ENCODE measurements around the gene GNA14. TPM values are rescaled to one million over a fixed set of nuclear protein-coding genes. Genes with fewer than 3 reads are reported as not detected.
"Not testable (repeated sequence)": the region's sequence is repeated elsewhere in the genome, so short reads cannot be mapped to it uniquely, and the experiment has no call there.

Gene GNA14
- total RNA-seq, 1 donor from 2014 or later: not detected

DNA sequence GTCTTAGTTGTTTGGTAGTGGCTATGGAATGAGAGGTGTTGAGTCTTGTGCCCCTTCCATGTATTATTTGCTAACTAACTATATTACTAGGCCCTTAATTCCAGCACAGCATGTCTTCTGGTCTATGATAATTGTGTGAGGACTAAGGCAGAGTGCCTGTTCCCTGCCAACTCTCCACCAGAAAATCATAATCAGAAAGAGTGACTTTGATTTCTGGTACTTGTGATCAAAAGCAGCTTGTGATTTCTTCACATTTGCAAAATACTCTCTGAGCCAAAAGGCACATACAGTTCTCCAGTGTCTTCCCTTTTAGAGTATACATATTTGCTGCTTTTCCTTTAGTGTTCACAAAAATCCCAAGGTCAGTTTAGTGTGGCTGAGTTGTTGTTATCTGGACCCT is 229.9 kb downstream of the GNA14 start:
- H3K4me1 Mint-ChIP-seq: peaks cover 2% of the 10 kb centered on the region
- no peaks in the 10 kb centered on the region for H3K27me3 Mint-ChIP-seq
- no peak overlapping the region for H3K27ac Mint-ChIP-seq
- H3K36me3 Mint-ChIP-seq (ENCODE audit: low read depth): peaks cover 9% of the 10 kb centered on the region
- H3K4me3 Mint-ChIP-seq: no peak overlapping the region
- no peak for DNase-seq
- intact Hi-C loops (cut with micrococcal nuclease): no loop called here
- no peaks in the 10 kb centered on the region for H3K9me3 Mint-ChIP-seq

DNA sequence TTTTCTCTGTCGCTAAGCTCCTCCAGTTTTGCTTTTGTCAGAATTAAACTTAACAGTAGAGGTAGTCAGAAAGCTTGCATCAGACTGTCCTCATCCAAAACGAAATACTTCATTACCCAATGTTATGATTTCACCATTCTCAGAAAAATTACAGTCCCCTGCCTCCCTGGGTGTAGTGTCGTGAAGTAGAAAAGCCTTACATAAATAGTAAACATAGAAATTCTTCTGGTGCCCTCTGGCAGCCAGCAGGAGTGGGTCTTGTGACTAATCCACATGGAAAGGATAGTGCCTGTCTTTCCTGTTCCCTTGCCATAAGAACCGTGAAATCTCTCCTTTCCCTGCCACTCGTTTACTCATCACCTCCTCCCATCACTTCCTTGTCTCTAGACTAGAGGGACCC is 230.6 kb downstream of the GNA14 start:
- intact Hi-C loops (cut with micrococcal nuclease): no loop called here
- Mint-ChIP-seq H3K9me3 (no peaks in the 10 kb centered on the region), H3K36me3 (ENCODE audit: low read depth) (peaks cover 9% of the 10 kb centered on the region), H3K4me3 (no peak overlapping the region), H3K4me1 (peaks cover 2% of the 10 kb centered on the region), H3K27me3 (no peaks in the 10 kb centered on the region), H3K27ac (no peak overlapping the region)
- DNase-seq: no peak

DNA sequence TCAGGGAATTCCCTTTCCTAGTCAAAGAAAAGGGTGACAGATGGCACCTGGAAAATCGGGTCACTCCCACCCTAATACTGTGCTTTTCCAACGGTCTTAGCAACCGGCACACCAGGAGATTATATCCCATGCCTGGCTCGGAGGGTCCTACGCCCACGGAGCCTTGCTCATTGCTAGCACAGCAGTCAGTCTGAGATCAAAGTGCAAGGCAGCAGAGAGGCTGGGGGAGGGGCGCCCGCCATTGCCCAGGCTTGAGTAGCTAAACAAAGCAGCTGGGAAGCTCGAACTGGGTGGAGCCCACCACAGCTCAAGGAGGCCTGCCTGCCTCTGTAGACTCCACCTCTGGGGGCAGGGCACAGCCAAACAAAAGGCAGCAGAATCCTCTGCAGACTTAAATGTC is 239.6 kb downstream of the GNA14 start:
- H3K4me1 Mint-ChIP-seq; H3K27me3 Mint-ChIP-seq; intact Hi-C loops (cut with micrococcal nuclease); H3K27ac Mint-ChIP-seq; DNase-seq; H3K4me3 Mint-ChIP-seq: not testable (repeated sequence)
- Mint-ChIP-seq H3K36me3 (ENCODE audit: low read depth) (peaks cover 35% of the 10 kb centered on the region), H3K9me3 (peaks cover 15% of the 10 kb centered on the region)

- no peak overlapping the region for H3K27ac Mint-ChIP-seq
- H3K4me3 Mint-ChIP-seq: no peak overlapping the region
- H3K9me3 Mint-ChIP-seq: peaks cover 7% of the 10 kb centered on the region
- DNase-seq: no peak
- H3K36me3 Mint-ChIP-seq (ENCODE audit: low read depth): peaks cover 21% of the 10 kb centered on the region
- intact Hi-C loops (cut with micrococcal nuclease): no loop called here
- no peaks in the 10 kb centered on the region for H3K27me3 Mint-ChIP-seq
- no peaks in the 10 kb centered on the region for H3K4me1 Mint-ChIP-seq
Observed at GRCh38 chr9:77403239-77403638, 244.9 kb downstream of the GNA14 start.

DNA sequence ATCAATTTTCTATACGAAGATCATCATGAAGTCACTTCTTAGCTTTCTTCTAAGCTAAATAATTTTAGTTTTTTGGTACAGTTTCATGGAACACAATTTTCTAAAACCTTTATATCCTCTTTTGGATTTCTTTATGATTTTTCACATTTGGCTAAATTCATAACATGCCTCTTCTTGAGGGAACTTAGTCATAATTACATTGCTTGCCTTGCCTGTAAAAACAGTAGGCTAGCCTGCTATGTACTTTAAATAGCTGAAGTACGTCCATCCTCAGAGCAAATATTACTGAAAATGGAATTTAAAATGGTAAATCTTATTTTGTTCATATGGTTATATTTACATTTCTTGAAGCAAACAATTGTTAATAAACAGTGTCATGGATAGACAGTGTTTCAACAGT is 245.8 kb downstream of the GNA14 start:
- DNase-seq: no peak

GRCh38 chr9:77399964-77400363 is 248.2 kb downstream of the GNA14 start:
- H3K36me3 Mint-ChIP-seq (ENCODE audit: low read depth): peaks cover 1% of the 10 kb centered on the region
- no peak overlapping the region for H3K27ac Mint-ChIP-seq
- intact Hi-C loops (cut with micrococcal nuclease): no loop called here
- H3K4me3 Mint-ChIP-seq: no peak overlapping the region
- H3K4me1 Mint-ChIP-seq: no peaks in the 10 kb centered on the region
- no peaks in the 10 kb centered on the region for H3K9me3 Mint-ChIP-seq
- H3K27me3 Mint-ChIP-seq: no peaks in the 10 kb centered on the region
- no peak for DNase-seq

More for the DNA sequence above, 245.8 kb downstream of the GNA14 start:
- Mint-ChIP-seq H3K4me3 (no peak overlapping the region), H3K4me1 (no peaks in the 10 kb centered on the region), H3K27ac (no peak overlapping the region), H3K36me3 (ENCODE audit: low read depth) (peaks cover 14% of the 10 kb centered on the region), H3K9me3 (peaks cover 3% of the 10 kb centered on the region), H3K27me3 (no peaks in the 10 kb centered on the region)
- intact Hi-C loops (cut with micrococcal nuclease): no loop called here

GRCh38 chr9:77398581-77398980 is 249.5 kb downstream of the GNA14 start:
- H3K36me3 Mint-ChIP-seq (ENCODE audit: low read depth); DNase-seq; H3K27me3 Mint-ChIP-seq; H3K9me3 Mint-ChIP-seq; intact Hi-C loops (cut with micrococcal nuclease); H3K27ac Mint-ChIP-seq; H3K4me3 Mint-ChIP-seq; H3K4me1 Mint-ChIP-seq: not testable (repeated sequence)

- Mint-ChIP-seq H3K4me1 (no peaks in the 10 kb centered on the region), H3K9me3 (no peaks in the 10 kb centered on the region), H3K27me3 (no peaks in the 10 kb centered on the region), H3K4me3 (no peak overlapping the region), H3K27ac (no peak overlapping the region), H3K36me3 (ENCODE audit: low read depth) (peaks cover 5% of the 10 kb centered on the region)
- intact Hi-C loops (cut with micrococcal nuclease): no loop called here
- no peak for DNase-seq
Observed at GRCh38 chr9:77392328-77392727, 255.8 kb downstream of the GNA14 start.

DNA sequence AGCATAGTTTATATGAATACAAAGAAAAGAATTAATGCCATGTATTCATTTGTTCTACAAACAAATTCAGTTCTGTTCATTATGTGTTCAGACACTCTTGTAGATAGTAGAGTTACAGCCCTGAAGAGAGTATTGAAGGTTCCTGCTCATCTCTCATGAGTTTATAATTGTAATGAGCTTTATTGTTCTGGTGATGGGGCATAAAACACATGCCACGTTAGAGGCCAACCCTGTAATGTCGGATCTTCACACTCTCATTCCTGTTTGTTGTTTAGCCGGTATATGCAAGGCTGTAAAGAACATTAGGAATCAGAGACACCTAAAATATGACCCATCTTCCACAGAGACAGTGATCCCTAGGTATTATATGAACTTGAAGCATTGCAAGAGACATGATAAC is 256.3 kb downstream of the GNA14 start:
- Mint-ChIP-seq H3K4me1 (no peaks in the 10 kb centered on the region), H3K27me3 (no peaks in the 10 kb centered on the region), H3K27ac (no peak overlapping the region), H3K36me3 (ENCODE audit: low read depth) (peaks cover 6% of the 10 kb centered on the region), H3K9me3 (no peaks in the 10 kb centered on the region), H3K4me3 (no peak overlapping the region)
- no peak for DNase-seq
- intact Hi-C loops (cut with micrococcal nuclease): no loop called here

DNA sequence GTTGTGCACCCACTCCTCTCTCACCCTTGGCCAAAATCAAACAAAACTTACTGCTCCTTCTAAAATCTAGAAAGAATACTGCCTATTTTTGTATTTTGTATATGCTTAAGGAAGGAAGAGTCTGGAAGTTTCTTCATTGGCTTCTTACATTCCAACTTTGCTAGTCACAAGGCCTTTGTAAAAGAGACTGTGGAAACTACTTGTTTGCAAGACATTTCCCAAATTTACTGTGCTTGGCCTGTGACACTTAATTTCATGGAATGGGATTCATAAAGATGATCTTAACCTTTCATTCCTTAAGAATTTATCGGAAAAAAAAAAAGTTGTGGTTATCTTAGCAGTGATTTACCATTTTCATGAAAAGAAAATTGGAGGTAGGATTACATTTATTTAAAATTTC is 261.9 kb downstream of the GNA14 start:
- H3K36me3 Mint-ChIP-seq (ENCODE audit: low read depth): peaks cover 11% of the 10 kb centered on the region
- intact Hi-C loops (cut with micrococcal nuclease): no loop called here
- H3K9me3 Mint-ChIP-seq: no peaks in the 10 kb centered on the region
- H3K4me3 Mint-ChIP-seq: no peak overlapping the region
- no peaks in the 10 kb centered on the region for H3K4me1 Mint-ChIP-seq
- no peaks in the 10 kb centered on the region for H3K27me3 Mint-ChIP-seq
- DNase-seq: no peak
- H3K27ac Mint-ChIP-seq: no peak overlapping the region

DNA sequence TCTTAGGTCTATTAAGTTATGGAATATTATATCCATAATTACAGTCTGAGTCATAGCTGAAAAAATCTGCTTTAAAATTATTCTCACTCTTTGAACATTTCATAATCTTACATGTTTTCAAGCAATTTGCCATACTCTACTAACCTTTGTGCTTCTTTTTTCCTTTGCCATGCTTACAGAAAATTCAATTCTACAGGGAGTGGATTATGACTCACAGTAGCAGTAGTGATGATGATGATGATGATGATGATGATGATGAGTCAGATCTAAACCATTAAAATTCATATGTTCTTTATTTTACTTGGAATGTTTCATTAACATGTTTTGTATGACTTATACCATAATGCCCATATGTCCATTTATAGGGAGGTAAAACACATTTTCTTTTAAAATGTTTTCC is 263.7 kb downstream of the GNA14 start:
- Mint-ChIP-seq H3K27me3 (no peaks in the 10 kb centered on the region), H3K4me3 (no peak overlapping the region), H3K36me3 (ENCODE audit: low read depth) (peaks cover 6% of the 10 kb centered on the region), H3K27ac (no peak overlapping the region), H3K4me1 (no peaks in the 10 kb centered on the region), H3K9me3 (no peaks in the 10 kb centered on the region)
- no peak for DNase-seq
- intact Hi-C loops (cut with micrococcal nuclease): no loop called here

GRCh38 chr9:77375956-77376532 is 272.1 kb downstream of the GNA14 start:
- intact Hi-C loops (cut with micrococcal nuclease): no loop called here
- Mint-ChIP-seq H3K27ac (no peak overlapping the region), H3K9me3 (no peaks in the 10 kb centered on the region), H3K4me3 (no peak overlapping the region), H3K36me3 (ENCODE audit: low read depth) (peaks cover 14% of the 10 kb centered on the region), H3K4me1 (no peaks in the 10 kb centered on the region), H3K27me3 (no peaks in the 10 kb centered on the region)
- peak; percentile 48 for DNase-seq

- Mint-ChIP-seq H3K4me1 (no peaks in the 10 kb centered on the region), H3K27me3 (no peaks in the 10 kb centered on the region), H3K36me3 (ENCODE audit: low read depth) (peaks cover 23% of the 10 kb centered on the region), H3K4me3 (no peak overlapping the region), H3K9me3 (no peaks in the 10 kb centered on the region), H3K27ac (no peak overlapping the region)
- DNase-seq: no peak
- intact Hi-C loops (cut with micrococcal nuclease): no loop called here
Observed at GRCh38 chr9:77374266-77374665, 273.9 kb downstream of the GNA14 start.

Measured in activated CD4-positive, alpha-beta T cell treated with anti-CD3 and anti-CD28 coated beads, Interleukin-2, amount 10 ng/mL, durations not matched to agents 24 days and 14 days (primary cell).